Upper lobe of left lung (tissue), 6 donors: Measurements from ENCODE around the gene CA4. TPM values are rescaled to one million over a fixed set of nuclear protein-coding genes. Genes with fewer than 3 reads are reported as not detected.

ENCODE experiments used
- ATAC-seq, 2 donors: fragments of 200-7000 bp; cut with Tn5 transposase; one replicate each; pipeline ENCODE4 v1.9.1; 2022; ENCODE audit warnings: mild to moderate bottlenecking in 2 of 2, moderate library complexity in 2 of 2; ENCODE audit not compliant: low FRiP score in 2 of 2
- DNase-seq, 2 donors: peaks; one replicate each; pipeline ENCODE4 v3.0.0-alpha.2; 2019 to 2020
- H3K27ac ChIP-seq, 4 donors: fragments of 200-600 bp; sonication (generic); one replicate each; pipeline ENCODE4 v1.5.1; 2016 to 2019
- H3K27me3 ChIP-seq, 4 donors: fragments of 200-600 bp; sonication (generic); one replicate each; pipeline ENCODE4 v1.5.1; 2017 to 2019
- H3K36me3 ChIP-seq, 4 donors: fragments of 200-600 bp; sonication (generic); one replicate each; pipeline ENCODE4 v1.5.1; 2016 to 2019
- H3K4me1 ChIP-seq, 4 donors: fragments of 200-600 bp; sonication (generic); one replicate each; pipeline ENCODE4 v1.5.1; 2018 to 2019
- H3K4me3 ChIP-seq, 4 donors: fragments of 200-600 bp; sonication (generic); one replicate each; pipeline ENCODE4 v1.5.1; 2017 to 2019; ENCODE audit warnings: mild to moderate bottlenecking in 2 of 4, moderate library complexity in 1 of 4
- H3K9me3 ChIP-seq, 4 donors: fragments of 200-600 bp; sonication (generic); one replicate each; pipeline ENCODE4 v1.5.1; 2018 to 2019
- CTCF ChIP-seq, 6 experiments: fragments of 450-650 bp in 4 of 6; fragments of 200-600 bp in 2 of 6; sonication (generic) in 2 of 6; IDR thresholded peaks; one replicate each; pipeline ENCODE4 v1.5.1; 2016 to 2019; ENCODE audit warnings: antibody characterized with exemption in 6 of 6
- EP300 ChIP-seq, 4 donors: sonication (generic); formaldehyde crosslinking; IDR thresholded peaks; one replicate each; pipeline ENCODE4 v1.5.1; 2017; ENCODE audit warnings: antibody characterized with exemption in 4 of 4, control low read depth in 2 of 4
- POLR2A ChIP-seq, 4 donors: fragments of 450-650 bp; IDR thresholded peaks; one replicate each; pipeline ENCODE4 v1.5.1; 2016 to 2017; ENCODE audit warnings: antibody characterized with exemption in 4 of 4, mild to moderate bottlenecking in 2 of 4
- POLR2AphosphoS5 ChIP-seq, 2 donors: sonication (generic); formaldehyde crosslinking; IDR thresholded peaks; one replicate each; pipeline ENCODE4 v1.5.1; 2017; ENCODE audit warnings: antibody characterized with exemption in 2 of 2
- WGBS, 2 donors: methylation state at CpG; one replicate each; pipeline ENCODE4 v1.1.5; 2017 to 2018; 5-methylcytosine and 5-hydroxymethylcytosine counted together
- total RNA-seq, 6 donors: library from RNA; depleted of rRNA in 4 of 6; stranded (reverse); fragments of >200 nt in 4 of 6; gene quantifications; one replicate each; pipeline versions ENCODE4 v1.1.0 to v1.2.1, GENCODE V29; 2016 to 2021
- donor health status: DM: no; HTN: no; CAD: no; lungs with moderate emphysema.
- donor health status: DM: no; HTN: yes; CAD: no; lungs with severe emphysema.

Gene CA4
- total RNA-seq, 6 donors from 2014 or later, result 7.3 to 102 (median 45.5) TPM

GRCh38 chr17:60134396-60135150, 15.2 kb upstream of the CA4 start:
- Histone ChIP-seq H3K27ac (peak overlapping the region; percentile 81 to 91 (median 89)), H3K4me1 (peaks cover 13 to 38% (median 19%) of the 10 kb centered on the region in 4 donors), H3K9me3 (no peaks in the 10 kb centered on the region), H3K27me3 (peaks cover 0 to 14% (median 13%) of the 10 kb centered on the region in 4 donors), H3K36me3 (no peaks in the 10 kb centered on the region), H3K4me3 (peak overlapping the region; percentile 59 to 89 (median 78))
- TF ChIP-seq EP300 (IDR thresholded peaks at IDR 0.05) (peak in 2 of 4 donors; percentile 64 to 76), POLR2AphosphoS5 (IDR thresholded peaks at IDR 0.05) (peak; percentile 54 to 74), POLR2A (IDR thresholded peaks at IDR 0.05) (no peak)
- ATAC-seq (peak; percentile 5 to 10), DNase-seq (no peak)
- WGBS, 2 donors, result 7 to 9% methylated on average over 16 of the region's 16 CpGs

- H3K36me3 ChIP-seq, result no peaks in the 10 kb centered on the region
- DNase-seq (peak; percentile 94 to 95), ATAC-seq (peak; percentile 95 to 98)
- H3K27me3 ChIP-seq, result peaks cover 0 to 20% (median 17%) of the 10 kb centered on the region in 4 donors
- H3K9me3 ChIP-seq, result no peaks in the 10 kb centered on the region
- H3K4me1 ChIP-seq, result peaks cover 18 to 46% (median 23%) of the 10 kb centered on the region in 4 donors
- 3 to 5% methylated on average over 13 to 53 of the region's 54 CpGs for WGBS, 2 donors
- H3K27ac ChIP-seq, result peak overlapping the region; percentile 81 to 91 (median 89)
- H3K4me3 ChIP-seq, result peak overlapping the region; percentile 59 to 89 (median 78)
- TF ChIP-seq CTCF (IDR thresholded peaks at IDR 0.05) (peak in 1 of 6 experiments; percentile 13), POLR2A (IDR thresholded peaks at IDR 0.05) (peak in 3 of 4 donors; percentile 52 to 80 (median 63)), EP300 (IDR thresholded peaks at IDR 0.05) (peak in 1 of 4 donors; percentile 54), POLR2AphosphoS5 (IDR thresholded peaks at IDR 0.05) (peak; percentile 78 to 94)
These were observed 14.4 kb upstream of the CA4 start for GRCh38 chr17:60135151-60135950.

- H3K27ac ChIP-seq, result peak overlapping the region in 1 of 4 donors; percentile 89
- DNase-seq (no peak), ATAC-seq (no peak)
- H3K36me3 ChIP-seq, result no peaks in the 10 kb centered on the region
- TF ChIP-seq CTCF (IDR thresholded peaks at IDR 0.05) (no peak), POLR2AphosphoS5 (IDR thresholded peaks at IDR 0.05) (no peak), EP300 (IDR thresholded peaks at IDR 0.05) (no peak), POLR2A (IDR thresholded peaks at IDR 0.05) (no peak)
- H3K9me3 ChIP-seq, result no peaks in the 10 kb centered on the region
- 72 to 77% methylated on average over 12 to 13 of the region's 13 CpGs for WGBS, 2 donors
- H3K4me1 ChIP-seq, result peaks cover 22 to 53% (median 27%) of the 10 kb centered on the region in 4 donors
- H3K4me3 ChIP-seq, result peak overlapping the region in 3 of 4 donors; percentile 71 to 89 (median 85)
- peaks cover 0 to 28% (median 20%) of the 10 kb centered on the region in 4 donors for H3K27me3 ChIP-seq
These were observed 13.7 kb upstream of the CA4 start for GRCh38 chr17:60135951-60136666.

GRCh38 chr17:60137731-60138130, 12.0 kb upstream of the CA4 start:
- Histone ChIP-seq H3K4me1 (peaks cover 36 to 70% (median 40%) of the 10 kb centered on the region in 4 donors), H3K9me3 (no peaks in the 10 kb centered on the region), H3K27ac (no peak overlapping the region), H3K36me3 (no peaks in the 10 kb centered on the region), H3K27me3 (peaks cover 0 to 31% (median 22%) of the 10 kb centered on the region in 4 donors), H3K4me3 (no peak overlapping the region)
- TF ChIP-seq EP300 (IDR thresholded peaks at IDR 0.05), result no peak
- TF ChIP-seq POLR2A (IDR thresholded peaks at IDR 0.05), result no peak
- no peak for TF ChIP-seq CTCF (IDR thresholded peaks at IDR 0.05)
- TF ChIP-seq POLR2AphosphoS5 (IDR thresholded peaks at IDR 0.05), result no peak
- 35 to 75% methylated on average over 1 of the region's 1 CpG for WGBS, 2 donors
- ATAC-seq (no peak), DNase-seq (no peak)
